GM12878 (cell line): ENCODE data around the gene TH.

Experiments used
- CHD2 ChIP-seq: IDR thresholded peaks from 2 replicates; pipeline ENCODE4 v1.6.1; 2011; ENCODE audit warnings: low read depth, low read length, improper control_type of control experiment, borderline replicate concordance
- EGR1 ChIP-seq, 2 experiments: IDR thresholded peaks; 1 replicate in 1 of 2; 2 replicates in 1 of 2; pipeline ENCODE4 v1.6.1; 2011 to 2012; ENCODE audit warnings: low read depth in 2 of 2, low read length in 2 of 2, borderline replicate concordance in 1 of 2, mild to moderate bottlenecking in 1 of 2, moderate library complexity in 1 of 2
- EP300 ChIP-seq, 2 experiments: fragments of 150-350 bp in 1 of 2; IDR thresholded peaks; 2 replicates each; pipeline ENCODE4 v1.6.1; 2011 to 2012; ENCODE audit warnings: low read depth in 2 of 2, low read length in 2 of 2, borderline replicate concordance in 1 of 2, improper control_type of control experiment in 1 of 2, inconsistent platforms in 1 of 2; ENCODE audit not compliant: control insufficient read depth in 1 of 2
- ESRRA ChIP-seq: IDR thresholded peaks from 2 replicates; pipeline ENCODE4 v1.6.1; 2012; ENCODE audit warnings: mild to moderate bottlenecking, low read length, improper control_type of control experiment
- ETV6 ChIP-seq, 2 experiments: fragments of 450-650 bp in 1 of 2; IDR thresholded peaks in 1 of 2; conservative IDR thresholded peaks in 1 of 2; 2 replicates each; pipeline ENCODE4 v1.6.1; 2014; ENCODE audit warnings: antibody characterized with exemption in 1 of 2, borderline replicate concordance in 1 of 2, low read depth in 1 of 2, mild to moderate bottlenecking in 1 of 2, moderate library complexity in 1 of 2
- EZH2 ChIP-seq: IDR thresholded peaks from 2 replicates; pipeline ENCODE4 v1.6.1; 2012; ENCODE audit warnings: low read depth, mild to moderate bottlenecking, control low read depth, inconsistent platforms, low read length, borderline replicate concordance; ENCODE audit not compliant: control insufficient read depth
- KDM1A ChIP-seq: fragments of 200-600 bp; sonication (generic); IDR thresholded peaks from 2 replicates; pipeline ENCODE4 v1.6.1; 2016; ENCODE audit warnings: borderline replicate concordance
- MTA3 ChIP-seq: IDR thresholded peaks from 2 replicates; pipeline ENCODE4 v1.6.1; 2012; ENCODE audit warnings: low read length, inconsistent platforms, borderline replicate concordance
- SKIL ChIP-seq: fragments of 450-650 bp; IDR thresholded peaks from 2 replicates; pipeline ENCODE4 v1.6.1; 2017; ENCODE audit warnings: mild to moderate bottlenecking, low read depth, inconsistent platforms; ENCODE audit not compliant: poor library complexity, severe bottlenecking
- SUPT20H ChIP-seq: IDR thresholded peaks from 2 replicates; pipeline ENCODE4 v1.6.1; 2011; ENCODE audit warnings: low read depth, mild to moderate bottlenecking, low read length, moderate library complexity, borderline replicate concordance; ENCODE audit not compliant: control insufficient read depth
- TAF1 ChIP-seq: IDR thresholded peaks from 2 replicates; pipeline ENCODE4 v1.6.1; 2011; ENCODE audit warnings: mild to moderate bottlenecking, low read depth, low read length, borderline replicate concordance
- TF ChIP-seq, protein P1 (sequence below), 3 experiments: IDR thresholded peaks in 2 of 3; conservative IDR thresholded peaks in 1 of 3; 2 replicates each; pipeline ENCODE4 v1.5.1; 2011; ENCODE audit warnings: low read depth in 3 of 3, low read length in 3 of 3, mild to moderate bottlenecking in 3 of 3, control low read depth in 2 of 3, moderate library complexity in 2 of 3, inconsistent platforms in 1 of 3, mixed read lengths in 1 of 3; ENCODE audit not compliant: control insufficient read depth in 2 of 3, insufficient read depth in 1 of 3; ENCODE audit errors: extremely low read depth in 1 of 3

- TF ChIP-seq TAF1 (no peak), SUPT20H (no peak), EZH2 (no peak), ESRRA (no peak), CHD2 (no peak), KDM1A (no peak), SKIL (no peak), EP300 (IDR thresholded peaks at IDR 0.05; ENCODE audit: borderline replicate concordance in 1 of 2, control insufficient read depth in 1 of 2, low read depth in 2 of 2, low read length in 2 of 2) (no peak), EGR1 (IDR thresholded peaks at IDR 0.05; ENCODE audit: borderline replicate concordance in 1 of 2, low read depth in 2 of 2, low read length in 2 of 2) (no peak), ETV6 (conservative IDR thresholded peaks at IDR 0.05 in 1 of 2, IDR thresholded peaks at IDR 0.05 in 1 of 2; ENCODE audit: borderline replicate concordance in 1 of 2, low read depth in 1 of 2) (no peak), MTA3 (no peak)
- TF ChIP-seq, protein P1, sequence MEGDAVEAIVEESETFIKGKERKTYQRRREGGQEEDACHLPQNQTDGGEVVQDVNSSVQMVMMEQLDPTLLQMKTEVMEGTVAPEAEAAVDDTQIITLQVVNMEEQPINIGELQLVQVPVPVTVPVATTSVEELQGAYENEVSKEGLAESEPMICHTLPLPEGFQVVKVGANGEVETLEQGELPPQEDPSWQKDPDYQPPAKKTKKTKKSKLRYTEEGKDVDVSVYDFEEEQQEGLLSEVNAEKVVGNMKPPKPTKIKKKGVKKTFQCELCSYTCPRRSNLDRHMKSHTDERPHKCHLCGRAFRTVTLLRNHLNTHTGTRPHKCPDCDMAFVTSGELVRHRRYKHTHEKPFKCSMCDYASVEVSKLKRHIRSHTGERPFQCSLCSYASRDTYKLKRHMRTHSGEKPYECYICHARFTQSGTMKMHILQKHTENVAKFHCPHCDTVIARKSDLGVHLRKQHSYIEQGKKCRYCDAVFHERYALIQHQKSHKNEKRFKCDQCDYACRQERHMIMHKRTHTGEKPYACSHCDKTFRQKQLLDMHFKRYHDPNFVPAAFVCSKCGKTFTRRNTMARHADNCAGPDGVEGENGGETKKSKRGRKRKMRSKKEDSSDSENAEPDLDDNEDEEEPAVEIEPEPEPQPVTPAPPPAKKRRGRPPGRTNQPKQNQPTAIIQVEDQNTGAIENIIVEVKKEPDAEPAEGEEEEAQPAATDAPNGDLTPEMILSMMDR (IDR thresholded peaks at IDR 0.05 in 2 of 3, conservative IDR thresholded peaks at IDR 0.05 in 1 of 3; ENCODE audit: control insufficient read depth in 2 of 3, extremely low read depth in 1 of 3, insufficient read depth in 1 of 3, low read depth in 3 of 3, low read length in 3 of 3): no peak
These were observed 29.4 kb upstream of the TH start for GRCh38 chr11:2200957-2201519.
